Left lobe of liver (tissue), 2 donors: ENCODE results near the gene CENPL. TPM values are rescaled to one million over a fixed set of nuclear protein-coding genes. Genes with fewer than 3 reads are reported as not detected.
"Not testable (repeated sequence)": the region's sequence is repeated elsewhere in the genome, so short reads cannot be mapped to it uniquely, and the experiment has no call there.

Experiments used
- ATAC-seq: fragments of 200-7000 bp; cut with Tn5 transposase; one replicate; pipeline ENCODE4 v1.9.1; 2020; ENCODE audit warnings: mild to moderate bottlenecking, moderate library complexity
- DNase-seq: peaks from one replicate; pipeline ENCODE4 v3.0.0-alpha.2; 2020; ENCODE audit warnings: low spot score
- total RNA-seq: library from RNA; stranded (reverse); gene quantifications from one replicate; pipeline ENCODE4 v1.2.1, GENCODE V29; 2021
- donor health status: DM: no; HTN: no; CAD: no; lungs with moderate emphysema.
- donor health status: DM: no; HTN: yes; CAD: no.

Gene CENPL
- total RNA-seq, 1 donor from 2014 or later = 1.1 TPM

GRCh38 chr1:173859547-173859946 is 34.9 kb upstream of the CENPL start:
- not testable (repeated sequence) for ATAC-seq, DNase-seq

- no peak for DNase-seq
- ATAC-seq = no peak
Measured at GRCh38 chr1:173857363-173857917, 32.8 kb upstream of the CENPL start.

GRCh38 chr1:173856903-173857302 is 32.2 kb upstream of the CENPL start:
- ATAC-seq = no peak

DNA sequence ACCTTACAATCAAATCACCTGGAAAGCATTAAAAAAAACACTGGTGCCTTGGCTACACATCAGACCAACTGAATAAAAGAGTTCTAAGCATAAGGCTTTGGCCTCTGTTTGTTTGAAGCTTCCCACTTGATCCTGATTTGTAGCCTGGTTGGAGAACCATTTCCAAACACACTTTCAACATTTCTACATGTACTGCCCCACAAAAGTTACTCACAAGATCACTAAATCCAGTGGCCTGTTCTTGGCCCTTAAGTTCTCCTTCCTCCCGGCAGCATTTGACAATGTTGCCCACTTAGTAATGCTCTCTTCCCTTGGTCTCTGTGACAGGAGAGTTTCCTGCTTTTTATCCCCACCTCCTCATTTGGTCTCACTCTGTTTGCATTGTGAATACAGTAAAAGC is 31.3 kb upstream of the CENPL start:
- no peak for ATAC-seq
- DNase-seq = no peak

More at GRCh38 chr1:173856903-173857302, 32.2 kb upstream of the CENPL start:
- no peak for DNase-seq

DNA sequence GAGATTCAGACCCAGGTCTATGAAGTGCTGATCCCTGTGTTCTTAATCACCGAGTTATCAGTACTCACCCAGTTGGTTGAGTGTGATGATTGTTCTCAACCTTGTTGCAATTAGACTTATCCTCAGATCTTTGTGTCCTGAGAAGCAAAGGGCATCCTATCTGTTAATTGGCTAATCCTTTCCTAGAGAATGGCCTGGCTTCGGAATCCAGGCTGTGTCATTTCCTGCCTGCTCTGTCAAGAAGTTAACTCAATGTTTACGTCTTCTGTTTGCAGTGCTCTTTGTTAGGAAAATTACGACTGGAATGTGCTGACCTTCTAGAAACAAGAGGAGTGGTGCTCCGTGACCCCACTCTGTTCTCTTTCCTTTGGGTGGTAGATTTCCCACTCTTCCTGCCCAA is 28.4 kb upstream of the CENPL start:
- DNase-seq (no peak), ATAC-seq (no peak)

GRCh38 chr1:173852105-173852504 is 27.4 kb upstream of the CENPL start:
- DNase-seq = no peak
- ATAC-seq = no peak

GRCh38 chr1:173832748-173833147 is 8.1 kb upstream of the CENPL start:
- no peak for DNase-seq

GRCh38 chr1:173827611-173828010 is 2.9 kb upstream of the CENPL start:
- DNase-seq (no peak), ATAC-seq (no peak)

More at GRCh38 chr1:173832748-173833147, 8.1 kb upstream of the CENPL start:
- no peak for ATAC-seq

DNA sequence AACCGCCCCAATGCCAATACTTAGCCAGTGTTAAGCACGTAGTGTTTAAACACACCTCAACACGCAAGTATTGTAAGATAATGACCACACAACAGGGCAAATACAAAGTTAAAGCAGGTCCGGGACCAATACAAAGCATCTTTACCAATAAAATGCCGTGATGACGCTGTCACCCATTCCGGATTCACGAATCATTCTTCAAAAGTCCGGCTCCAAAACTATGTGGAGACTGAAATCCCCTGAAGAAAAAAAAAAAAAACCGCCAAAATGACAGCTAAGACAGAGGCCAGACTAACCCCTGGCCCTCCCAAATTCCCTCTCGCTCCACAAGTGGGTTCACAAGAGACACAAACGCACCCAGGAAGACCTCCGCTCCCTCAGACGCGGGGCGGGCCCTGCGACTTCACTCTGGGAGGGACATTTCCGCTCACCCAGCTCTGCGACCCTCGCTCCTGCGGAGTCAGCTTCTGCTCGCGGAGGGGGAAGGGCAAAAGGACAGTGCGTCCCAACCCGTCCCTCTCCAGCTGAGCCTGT is 835 bp downstream of the CENPL start:
- DNase-seq = no peak

DNA sequence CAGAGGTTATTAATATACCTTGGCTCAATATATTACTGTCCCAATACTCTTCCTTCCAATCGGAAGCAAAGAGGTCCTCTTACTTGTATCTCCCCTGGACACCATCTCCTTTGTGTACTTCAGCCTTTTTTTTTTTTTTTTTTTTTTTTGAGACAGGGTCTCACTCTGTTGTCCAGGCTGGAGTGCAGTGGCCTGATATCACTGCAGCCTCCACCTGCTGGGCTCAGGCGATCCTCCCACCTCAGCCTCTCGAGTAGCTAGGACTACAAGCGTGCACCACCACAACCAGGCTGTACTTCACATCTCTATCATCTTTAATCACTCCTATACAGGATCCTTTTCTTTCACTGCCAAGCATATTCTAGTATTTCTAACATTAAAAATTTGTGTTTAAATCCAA is 3.0 kb downstream of the CENPL start:
- DNase-seq = no peak
- ATAC-seq = no peak

More for the DNA sequence above, 835 bp downstream of the CENPL start:
- no peak for ATAC-seq

DNA sequence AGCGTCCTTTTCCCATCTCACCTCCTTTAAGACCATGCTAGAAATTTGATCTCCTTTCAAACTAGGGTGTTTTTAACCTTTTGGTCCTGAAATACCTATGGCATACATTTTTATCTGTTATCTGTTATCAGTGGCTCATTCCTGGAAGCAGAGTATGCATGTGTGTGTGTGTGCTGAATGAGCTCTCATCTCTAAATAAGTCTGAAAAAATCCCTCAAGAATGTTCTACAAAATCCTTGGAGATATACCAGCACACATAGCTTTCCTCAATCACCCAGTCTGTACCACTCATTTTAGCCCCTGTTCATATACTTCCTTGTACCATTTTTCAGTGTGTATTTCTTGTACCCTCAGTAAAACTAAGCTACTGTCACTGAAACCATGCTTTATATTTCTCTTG is 6.2 kb downstream of the CENPL start:
- no peak for ATAC-seq
- DNase-seq = no peak

DNA sequence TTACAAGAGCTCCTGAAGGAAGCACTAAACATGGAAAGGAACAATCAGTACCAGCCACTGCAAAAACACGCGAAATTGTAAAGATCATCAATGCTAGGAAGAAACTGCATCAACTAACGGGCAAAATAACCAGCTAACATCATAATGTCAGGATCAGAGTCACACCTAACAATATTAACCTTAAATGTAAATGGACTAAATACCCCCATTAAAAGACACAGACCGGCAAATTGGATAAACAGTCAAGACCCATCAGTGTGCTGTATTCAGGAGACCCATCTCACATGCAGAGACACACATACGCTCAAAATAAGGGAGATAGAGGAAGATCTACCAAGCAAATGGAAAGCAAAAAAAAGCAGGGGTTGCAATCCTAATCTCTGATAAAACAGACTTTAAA is 11.0 kb downstream of the CENPL start:
- not testable (repeated sequence) for ATAC-seq, DNase-seq

GRCh38 chr1:173802961-173803360 is 21.7 kb downstream of the CENPL start:
- ATAC-seq (no peak), DNase-seq (no peak)

DNA sequence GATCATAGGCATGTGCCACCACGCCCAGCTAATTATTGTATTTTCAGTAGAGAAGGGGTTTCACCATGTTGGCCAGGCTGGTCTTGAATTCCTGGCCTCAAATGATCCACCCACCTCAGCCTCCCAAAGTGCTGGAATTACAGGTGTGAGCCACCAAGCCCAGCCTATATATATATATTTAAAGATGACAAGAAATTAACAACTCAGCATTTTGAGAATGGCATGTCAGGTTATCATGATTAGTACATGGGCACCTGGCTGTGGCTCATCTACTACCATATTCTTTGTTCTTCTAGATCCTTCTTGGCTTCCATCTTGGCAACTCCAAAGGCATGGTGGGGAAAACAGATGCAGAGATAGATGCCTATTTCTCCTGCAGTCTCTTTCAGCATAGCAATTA is 24.7 kb downstream of the CENPL start:
- ATAC-seq, DNase-seq: not testable (repeated sequence)

DNA sequence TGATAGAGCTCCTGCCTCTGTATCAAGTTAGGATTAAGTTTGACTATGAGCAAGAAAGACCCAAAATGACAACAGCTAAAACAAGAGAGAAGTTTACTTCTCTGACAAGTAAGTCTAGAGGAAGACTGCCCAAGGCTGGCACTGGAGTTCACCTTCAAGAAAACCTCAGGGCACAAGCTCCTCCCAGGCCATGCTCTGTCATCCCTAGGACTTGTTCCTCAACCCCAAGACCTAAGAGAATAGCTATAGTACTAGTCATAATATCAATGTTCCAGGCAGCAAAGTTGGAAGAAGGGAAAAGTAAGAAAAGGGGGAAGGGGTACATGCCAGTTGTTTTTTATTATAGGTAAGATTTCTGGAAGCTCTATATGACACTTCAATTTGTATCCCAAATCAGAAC is 26.6 kb downstream of the CENPL start:
- DNase-seq = no peak
- no peak for ATAC-seq

GRCh38 chr1:173789841-173790240 is 34.8 kb downstream of the CENPL start:
- no peak for ATAC-seq
- DNase-seq = no peak

DNA sequence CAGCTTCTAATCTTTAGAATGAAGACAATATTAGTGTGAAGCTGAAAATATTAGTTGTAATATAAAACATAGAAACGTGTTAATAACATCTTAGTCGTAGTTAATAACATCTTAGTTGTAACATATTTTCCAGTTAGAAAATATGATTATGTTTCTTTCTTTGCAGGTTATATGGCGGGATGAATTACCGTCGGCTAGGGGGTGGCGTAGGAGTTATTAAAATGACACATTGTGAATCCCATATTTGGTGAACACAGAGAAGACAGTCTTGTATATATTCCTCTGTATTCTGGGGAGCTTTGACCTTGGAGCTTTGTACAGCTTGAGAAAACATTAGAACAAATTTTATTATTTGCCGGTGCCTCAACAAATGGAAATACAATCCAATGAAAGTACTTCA is 39.7 kb downstream of the CENPL start:
- no peak for ATAC-seq
- DNase-seq = no peak

DNA sequence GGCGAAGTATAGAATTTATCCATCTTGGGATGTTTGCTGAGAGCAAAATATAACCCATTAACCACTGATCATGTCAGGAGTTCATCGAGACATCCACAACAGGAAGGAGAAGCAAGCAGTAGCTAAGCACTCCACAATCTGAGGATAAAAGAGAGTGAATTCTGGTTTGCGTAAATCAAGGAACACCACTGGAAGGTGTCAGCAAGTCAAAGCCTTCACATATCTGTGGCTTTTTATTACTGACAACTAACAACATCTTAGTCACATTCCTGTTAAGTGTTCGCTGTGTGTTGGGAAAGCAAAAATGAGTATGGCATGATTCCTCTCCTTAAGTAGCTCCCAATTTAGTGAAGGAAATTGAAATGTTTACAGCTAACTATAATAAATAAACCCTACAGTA is 44.7 kb downstream of the CENPL start:
- no peak for DNase-seq

GRCh38 chr1:173775578-173776226 is 49.0 kb downstream of the CENPL start:
- no peak for ATAC-seq
- no peak for DNase-seq

More for the DNA sequence above, 44.7 kb downstream of the CENPL start:
- ATAC-seq = no peak

- DNase-seq (no peak), ATAC-seq (no peak)
Measured at GRCh38 chr1:173771560-173771959, 53.1 kb downstream of the CENPL start.

DNA sequence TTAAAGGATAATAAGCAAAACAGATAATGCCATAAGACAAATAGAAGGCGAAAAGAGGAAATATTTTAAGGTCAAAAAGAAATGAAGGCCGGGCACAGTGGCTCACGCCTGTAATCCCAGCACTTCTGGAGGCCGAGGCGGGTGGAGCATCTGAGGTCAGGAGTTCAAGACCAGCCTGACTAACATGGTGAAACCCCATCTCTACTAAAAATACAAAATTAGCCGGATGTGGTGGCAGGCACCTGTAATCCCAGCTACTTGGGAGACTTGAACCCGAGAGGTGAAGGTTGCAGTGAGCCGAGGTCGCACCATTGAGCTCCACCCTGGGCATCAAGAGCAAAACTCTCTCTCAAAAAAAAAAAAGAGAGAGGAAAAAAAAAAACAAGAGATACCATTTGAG is 54.4 kb downstream of the CENPL start:
- not testable (repeated sequence) for ATAC-seq

GRCh38 chr1:173768827-173769226 is 55.9 kb downstream of the CENPL start:
- DNase-seq (no peak), ATAC-seq (no peak)

More for the DNA sequence above, 54.4 kb downstream of the CENPL start:
- DNase-seq = not testable (repeated sequence)
